GM21619 (cell line): ENCODE measurements around the gene AUTS2.
A peak's percentile ranks its signal among the peaks of the same experiment; 100 is the strongest.

Experiments used
- ATAC-seq: cut with Tn5 transposase; IDR thresholded peaks from one replicate; pipeline ENCODE4 v1.9.1; 2021; ENCODE audit not compliant: unreplicated experiment

The AUTS2 gene

DNA sequence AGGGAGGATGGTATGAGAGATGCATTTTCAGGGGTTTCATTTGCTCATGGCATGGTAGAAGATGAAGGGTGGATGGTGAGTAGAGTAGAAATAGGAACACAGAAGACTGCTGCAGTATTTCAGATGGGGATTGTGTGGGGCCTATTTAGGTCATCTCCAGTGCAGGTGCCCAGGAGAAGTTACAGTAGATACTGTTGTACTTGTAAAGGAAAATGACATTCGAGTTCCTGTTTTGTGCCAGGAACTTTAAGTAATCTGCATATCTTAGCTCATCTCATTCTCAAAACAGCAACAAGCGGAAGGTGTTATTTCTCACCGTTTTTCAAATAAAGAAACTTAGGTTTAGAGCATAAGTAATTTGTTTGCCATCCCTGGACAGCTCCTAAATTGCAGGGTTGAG is 156.2 kb downstream of the AUTS2 start:
- no peak for ATAC-seq

DNA sequence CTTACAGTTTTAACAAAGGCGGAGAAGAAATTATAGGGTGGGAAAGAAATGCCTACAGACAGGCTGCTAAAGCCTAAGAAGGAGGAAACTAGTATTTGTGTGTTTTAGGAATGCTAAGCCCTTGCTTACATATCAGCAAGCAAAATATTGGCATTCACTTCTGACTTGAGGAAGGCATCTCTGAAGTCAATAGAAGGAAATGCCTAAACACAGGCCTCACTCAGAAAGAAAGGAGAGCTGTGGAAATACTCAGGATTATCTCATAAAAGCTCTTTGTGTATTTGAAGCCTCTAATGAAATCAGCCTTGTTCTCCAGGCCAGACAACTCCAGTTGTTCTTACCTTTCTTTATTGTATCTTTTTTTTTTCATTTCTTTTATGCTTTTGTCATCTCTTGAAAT is 158.0 kb downstream of the AUTS2 start:
- no peak for ATAC-seq

DNA sequence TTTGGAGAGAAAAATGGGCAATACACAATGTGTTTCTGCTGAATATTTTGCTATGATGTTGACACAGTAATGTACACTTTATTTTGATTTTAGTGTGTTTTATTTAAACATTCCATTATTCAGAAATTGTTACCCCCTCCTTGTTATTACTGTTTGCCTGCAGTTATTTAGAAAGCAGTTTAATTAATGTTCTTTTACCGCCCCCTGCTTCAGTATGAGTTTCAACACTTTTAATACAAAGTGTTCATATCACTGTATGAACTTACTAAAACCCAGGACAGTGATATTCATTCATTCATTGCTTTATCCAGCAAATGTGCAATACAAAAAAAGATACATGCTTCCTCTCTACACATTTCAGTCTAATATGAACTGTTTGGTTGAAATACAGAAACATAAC is 159.3 kb downstream of the AUTS2 start:
- no peak for ATAC-seq

DNA sequence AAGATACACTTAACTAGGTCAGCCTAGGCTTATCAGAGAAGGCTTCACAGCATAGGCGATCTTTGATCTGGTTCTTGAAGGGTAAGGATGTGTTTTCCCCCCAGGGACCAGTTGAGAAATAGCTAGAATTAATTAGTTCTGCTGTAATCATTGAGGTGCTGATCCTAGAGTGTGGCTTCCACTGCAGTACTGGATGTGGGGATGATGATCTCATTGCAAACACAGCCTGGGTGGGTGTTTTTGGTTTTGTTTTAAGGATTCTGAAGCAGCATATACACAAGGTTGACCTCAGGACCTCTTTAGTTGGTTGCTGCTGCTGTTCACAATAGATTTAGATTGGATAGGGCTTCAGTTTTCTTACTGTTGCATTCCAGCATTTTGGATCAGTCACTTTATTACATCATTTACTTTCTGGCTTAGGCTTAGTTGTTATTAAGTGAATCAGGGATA is 159.7 kb downstream of the AUTS2 start:
- no peak for ATAC-seq

DNA sequence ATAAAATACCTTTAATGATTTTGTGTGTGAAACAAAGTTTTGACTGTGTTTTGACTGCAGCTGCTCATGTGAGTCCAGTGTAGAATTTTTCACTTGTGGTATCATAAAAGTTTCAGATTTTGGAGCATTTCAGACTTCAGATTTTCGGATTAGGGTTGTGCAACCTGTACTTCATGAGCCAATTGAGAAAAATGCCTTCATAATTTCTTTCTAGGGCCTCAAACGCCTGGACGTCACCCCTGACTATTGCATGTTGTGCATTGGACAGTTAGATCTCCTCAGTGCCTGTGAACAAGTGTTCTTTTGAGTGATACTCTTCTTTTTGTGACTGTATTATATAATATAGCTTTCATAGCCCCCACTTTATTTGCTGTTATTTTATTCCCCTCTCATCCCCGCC is 161.1 kb downstream of the AUTS2 start:
- no peak for ATAC-seq

DNA sequence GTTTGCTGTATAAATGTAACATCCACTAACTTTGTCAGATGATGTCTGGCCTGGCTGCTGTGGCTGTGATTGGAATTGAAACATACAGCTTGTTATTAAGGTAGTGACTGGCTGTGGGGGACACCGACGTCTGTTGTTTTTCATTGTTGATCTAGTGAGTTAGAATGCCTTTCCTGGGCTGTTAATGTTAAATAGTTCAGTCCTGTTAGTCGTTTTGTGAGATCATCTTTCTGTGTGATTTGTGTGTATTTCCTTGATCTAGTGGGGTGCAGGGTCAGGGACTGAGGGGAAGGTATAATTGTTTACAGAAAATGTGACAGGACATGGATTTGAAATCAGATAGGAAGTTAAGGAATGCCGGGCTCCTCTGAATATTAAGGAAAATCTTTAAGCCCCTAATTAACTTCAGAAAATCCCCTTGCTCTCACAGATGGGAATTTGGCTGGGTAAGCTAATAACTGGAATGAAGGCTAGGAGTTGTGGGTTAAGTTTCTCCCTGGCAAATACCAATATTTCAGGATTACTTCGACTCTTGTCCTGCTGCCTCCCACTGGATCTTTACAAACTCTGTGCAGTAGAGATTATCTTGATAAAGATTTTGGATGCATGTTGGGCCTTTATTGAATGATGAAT is 163.1 kb downstream of the AUTS2 start:
- no peak for ATAC-seq

DNA sequence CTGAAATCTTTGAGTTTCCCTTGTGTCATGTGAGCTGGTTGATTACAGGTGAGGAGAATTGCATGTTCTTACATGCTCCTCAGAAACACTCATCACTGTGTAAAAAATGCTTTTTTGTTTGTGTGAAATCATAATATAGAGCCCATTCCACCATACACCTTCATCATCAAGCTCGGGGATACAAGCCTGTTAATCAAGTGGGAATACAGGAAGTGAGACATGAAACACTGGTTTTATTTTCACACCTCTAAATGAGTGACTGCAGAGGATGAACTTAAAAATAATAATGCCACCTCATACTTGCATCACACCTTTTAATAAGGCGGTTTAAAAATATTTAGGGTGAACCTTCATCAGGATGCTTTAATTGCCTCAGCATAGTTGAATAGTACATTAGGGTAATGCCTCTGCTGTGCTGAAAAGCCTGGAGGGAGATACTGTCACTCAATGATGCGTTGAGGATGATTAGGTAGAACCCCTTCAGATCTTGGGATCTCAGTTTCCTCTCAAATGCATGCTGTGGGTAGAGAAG is 164.6 kb downstream of the AUTS2 start:
- peak; percentile 77 for ATAC-seq

DNA sequence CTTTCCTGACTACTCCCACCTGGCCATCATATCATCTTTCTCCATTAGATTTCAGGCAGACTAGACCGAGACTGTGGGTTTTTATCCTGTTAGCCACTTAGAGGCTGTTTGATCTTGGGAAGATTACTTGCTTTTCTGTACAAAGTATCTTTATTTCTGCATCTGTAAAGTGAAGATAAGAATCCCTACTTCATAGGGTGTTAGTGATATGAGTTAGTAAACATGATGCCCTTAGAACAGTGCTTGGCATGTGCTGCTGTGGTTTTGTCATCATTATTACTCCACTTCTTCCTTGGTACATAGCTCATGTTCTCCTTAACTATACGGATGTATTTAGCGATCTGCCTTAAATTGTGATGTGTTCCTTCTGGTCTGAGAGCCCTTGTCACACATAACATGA is 165.2 kb downstream of the AUTS2 start:
- no peak for ATAC-seq

DNA sequence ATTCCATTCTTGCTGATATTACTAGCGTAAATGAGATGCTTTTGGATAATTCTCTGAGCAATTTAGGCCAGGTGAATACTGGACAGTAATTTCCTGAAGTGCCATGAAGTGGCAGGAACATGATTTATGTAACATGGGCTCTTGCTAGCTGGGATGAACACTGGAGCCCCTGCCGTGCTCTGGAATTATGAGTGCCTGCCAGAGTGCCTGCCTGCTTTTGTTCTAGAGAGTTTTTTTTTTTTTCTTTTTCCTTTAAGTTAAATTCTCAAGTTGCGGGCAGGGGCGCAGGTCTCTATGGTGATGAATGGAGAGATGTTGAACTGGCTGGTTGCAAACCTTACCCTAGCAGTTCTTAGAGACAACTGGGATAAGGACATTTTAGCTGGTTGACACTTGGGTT is 165.9 kb downstream of the AUTS2 start:
- no peak for ATAC-seq

DNA sequence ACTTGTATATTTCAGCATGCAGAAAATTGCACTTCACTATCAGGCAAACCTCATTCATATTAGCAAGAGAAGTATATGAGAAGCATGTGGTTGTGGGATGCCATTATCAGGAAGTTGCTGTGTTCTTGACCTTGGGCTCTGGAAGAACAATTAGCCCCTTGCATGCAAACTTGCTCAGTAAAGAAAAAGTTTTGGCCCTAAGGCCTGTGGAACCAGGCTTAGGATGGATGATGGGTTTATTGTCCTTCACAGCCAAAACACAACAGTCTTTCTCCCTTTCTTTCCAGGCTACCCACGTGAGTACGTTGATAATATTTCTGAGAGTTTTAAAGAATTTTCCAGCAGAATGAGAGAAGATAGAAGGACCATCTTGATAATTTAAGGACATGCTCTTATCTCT is 166.4 kb downstream of the AUTS2 start:
- ATAC-seq, result no peak

DNA sequence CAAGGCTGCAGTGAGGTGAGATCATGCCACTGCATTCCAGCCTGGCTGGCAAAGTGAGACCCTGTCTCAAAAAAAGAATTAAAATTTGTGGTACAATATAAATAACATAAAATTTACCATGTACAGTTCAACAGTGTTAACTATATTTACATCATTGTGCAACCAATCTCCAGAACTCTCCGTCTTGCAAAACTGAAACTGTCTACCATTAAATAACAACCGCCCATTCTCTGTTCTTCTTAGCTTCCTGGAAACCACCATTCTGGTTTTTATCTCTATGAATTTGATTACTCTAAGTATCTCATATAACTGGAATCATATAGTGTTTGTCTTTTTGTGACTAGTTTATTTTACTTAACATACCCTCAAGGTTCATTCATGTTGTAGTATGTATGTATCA is 167.6 kb downstream of the AUTS2 start:
- no peak for ATAC-seq

DNA sequence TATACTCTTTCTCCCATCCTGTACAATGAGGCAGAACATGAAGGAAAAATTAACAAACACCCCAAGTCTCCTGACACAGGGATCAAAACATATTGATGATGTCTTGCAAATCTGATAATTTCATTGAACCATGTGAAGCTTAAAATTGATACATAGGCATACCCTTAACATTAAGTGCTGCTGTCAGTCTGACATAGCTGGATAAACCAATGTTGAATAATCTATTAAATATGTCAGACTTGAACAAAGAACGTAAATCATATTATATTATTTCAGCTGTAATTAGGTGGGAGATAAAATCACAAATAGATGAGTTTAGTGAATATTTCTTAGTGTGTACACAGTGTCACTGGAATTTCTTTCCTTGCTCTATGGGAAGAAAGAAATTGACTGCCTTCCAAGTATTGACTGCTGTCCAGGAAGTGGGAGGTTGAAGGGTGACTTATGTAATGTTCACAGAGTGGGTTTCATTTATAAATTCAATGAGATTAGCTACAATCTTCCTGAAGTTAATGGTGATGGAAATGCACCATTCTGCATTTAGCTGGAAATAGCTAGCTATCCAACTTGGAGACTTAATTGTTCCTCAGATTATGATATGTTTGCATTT is 170.8 kb downstream of the AUTS2 start:
- no peak for ATAC-seq

DNA sequence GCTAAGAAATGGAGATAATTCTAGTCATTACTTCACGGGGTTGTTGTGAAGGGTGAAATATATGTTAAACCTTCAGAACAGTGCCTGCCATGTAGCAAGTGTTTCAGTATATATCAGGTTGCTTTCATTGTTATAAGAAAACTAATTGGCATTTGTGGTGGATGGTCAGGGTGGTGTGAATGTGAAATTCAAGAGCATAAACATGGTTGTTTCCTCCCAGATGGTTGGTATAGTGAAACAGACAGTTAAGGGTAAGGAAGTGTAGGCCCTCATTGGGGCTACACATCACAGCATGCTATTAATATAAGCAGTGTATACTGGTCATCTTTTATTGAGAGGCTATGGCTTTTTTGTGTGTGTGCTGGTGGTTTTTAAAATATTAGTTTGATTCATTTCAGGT is 171.6 kb downstream of the AUTS2 start:
- ATAC-seq, result no peak

DNA sequence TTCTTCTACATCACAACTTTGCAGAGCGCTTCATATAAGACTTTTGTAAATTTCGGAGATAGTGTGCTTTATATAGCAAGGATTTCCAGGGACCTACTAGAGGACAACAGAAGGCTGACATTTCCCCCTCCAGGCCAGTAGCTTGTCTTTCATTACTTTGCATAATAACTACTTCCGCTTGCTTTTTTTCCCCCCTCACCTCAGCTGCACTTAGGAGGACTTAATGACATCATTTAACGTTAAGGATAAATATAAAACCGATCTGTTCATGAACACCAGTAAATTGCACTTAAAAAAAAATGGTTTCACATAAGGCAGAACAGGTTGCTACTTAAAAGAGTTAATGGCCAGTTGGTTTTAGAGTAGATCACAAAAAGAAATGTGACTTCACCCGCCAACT is 172.3 kb downstream of the AUTS2 start:
- ATAC-seq, result no peak

DNA sequence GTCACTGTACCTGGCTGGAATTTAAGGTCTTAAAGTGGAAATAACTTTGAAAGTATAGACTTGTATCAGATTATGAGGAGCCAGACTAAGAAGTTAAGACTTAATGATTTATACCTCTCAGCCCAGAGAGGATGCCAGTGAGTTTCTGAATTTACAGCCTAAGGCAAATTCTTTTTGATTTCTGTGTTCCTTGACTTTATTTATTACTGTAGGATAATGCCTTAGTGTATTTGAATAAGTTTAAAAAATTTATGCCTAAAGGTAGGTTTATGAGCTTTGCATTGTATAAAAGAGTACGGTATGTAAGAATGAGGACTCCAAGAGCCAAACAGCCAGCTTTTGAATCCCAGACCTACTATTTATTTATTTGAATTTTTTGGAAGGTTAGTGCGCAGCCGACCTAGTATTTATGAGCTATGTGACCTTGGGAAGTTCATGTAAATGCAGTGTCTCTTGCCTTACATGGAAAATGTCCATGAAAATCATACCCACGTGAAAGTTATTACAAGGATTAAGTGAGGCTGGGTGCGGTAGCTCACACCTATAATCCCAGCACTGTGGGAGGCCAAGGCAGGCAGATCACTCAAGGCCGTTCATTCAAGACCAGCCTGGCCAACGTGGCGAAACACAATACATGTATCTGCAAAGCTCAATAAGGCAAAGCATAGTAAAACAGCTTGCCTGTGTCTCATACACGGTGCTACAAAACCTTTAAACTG is 174.6 kb downstream of the AUTS2 start:
- no peak for ATAC-seq

DNA sequence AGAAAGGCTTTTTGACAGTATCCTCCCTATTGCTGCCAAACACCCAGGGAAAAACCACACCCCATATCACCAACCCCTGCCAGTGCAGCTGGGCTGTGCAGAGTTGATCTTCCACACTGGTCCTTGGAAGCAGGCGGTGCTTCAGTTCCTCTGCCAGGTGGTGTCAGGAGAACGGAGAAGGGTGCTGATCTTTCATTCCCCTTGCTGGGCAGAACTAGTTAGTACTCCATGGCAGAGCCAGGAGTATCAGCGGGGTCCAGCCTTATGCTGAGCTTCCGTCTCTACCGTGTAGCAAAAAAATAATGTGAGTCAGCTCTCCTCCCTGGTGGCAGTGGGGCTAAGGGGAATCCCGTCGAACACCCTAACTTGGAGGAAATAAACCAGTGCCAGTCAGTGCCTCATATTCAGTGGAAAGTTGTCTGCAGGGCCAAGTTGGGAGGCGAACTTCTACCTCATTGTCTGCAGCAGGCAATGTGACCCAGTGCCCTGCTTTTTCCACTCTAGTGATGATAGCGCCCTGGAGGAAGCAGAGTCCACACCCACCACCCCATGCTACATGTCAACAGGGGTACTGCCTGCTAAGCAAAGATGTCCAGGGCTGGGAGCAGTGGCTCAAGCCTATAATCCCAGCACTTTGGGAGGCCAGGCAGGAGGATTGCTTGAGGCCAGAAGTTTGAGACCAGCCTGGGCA is 175.4 kb downstream of the AUTS2 start:
- no peak for ATAC-seq

DNA sequence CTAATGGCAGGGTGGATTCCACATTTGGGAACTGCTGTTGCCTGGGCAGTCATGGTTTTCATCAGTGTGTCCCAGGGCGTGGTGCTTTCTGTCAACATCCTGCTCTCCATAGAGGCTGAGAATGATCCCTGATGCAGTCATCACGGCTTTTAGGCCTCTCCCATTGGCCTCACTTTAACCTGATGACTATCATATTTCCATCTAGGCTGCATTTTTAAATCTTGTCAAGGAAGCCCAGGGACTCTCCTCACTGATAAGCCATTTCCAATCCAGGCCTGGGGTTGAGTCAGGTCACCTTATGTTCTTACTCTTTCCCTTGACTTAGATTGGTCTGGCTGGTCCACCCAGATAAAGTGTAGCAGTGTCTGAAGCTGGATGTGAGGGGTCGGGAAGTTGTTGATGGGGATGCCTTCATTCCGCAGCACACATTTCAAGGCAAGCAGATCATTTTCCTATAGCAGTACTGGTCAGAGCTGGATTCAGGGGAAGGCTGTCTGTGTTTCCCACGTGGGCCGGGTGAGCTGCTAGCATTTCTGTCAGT is 177.0 kb downstream of the AUTS2 start:
- no peak for ATAC-seq

DNA sequence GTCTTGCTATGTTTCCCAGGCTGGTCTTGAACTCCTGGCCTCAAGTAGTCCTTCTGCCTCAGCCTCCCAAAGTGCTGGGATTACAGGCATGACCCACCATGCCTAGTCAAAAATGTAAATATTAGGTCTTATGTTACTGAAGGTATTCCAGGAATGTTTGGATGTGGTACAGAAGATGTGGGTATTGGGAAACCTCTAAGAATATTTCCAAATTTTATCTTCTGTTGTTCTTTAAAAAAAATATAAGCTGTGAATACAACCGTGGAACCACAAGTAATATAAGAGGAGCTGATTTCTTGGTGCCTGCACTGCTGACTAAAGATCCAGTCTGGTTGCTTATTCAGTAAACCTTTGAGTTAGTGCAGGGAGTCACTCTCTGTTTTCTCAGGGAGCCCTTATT is 178.3 kb downstream of the AUTS2 start:
- no peak for ATAC-seq

DNA sequence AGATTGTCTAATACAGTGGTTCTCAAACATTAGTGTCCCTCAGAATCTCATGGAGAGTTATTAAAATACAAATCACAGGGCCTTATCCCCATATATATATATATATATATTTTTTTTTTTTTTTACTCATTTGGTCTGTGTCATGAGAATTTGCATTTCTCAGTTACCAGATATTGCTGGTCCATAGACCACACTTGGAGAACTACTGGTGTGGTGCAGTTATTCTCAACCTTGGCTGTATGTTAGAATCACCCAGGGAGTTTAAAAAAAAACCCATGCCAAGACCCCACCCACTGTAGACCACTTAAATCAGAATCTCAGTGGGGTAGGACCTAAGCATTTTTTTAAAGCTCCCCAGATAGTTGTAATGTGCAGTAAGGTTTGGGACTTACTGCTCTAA is 179.9 kb downstream of the AUTS2 start:
- no peak for ATAC-seq

DNA sequence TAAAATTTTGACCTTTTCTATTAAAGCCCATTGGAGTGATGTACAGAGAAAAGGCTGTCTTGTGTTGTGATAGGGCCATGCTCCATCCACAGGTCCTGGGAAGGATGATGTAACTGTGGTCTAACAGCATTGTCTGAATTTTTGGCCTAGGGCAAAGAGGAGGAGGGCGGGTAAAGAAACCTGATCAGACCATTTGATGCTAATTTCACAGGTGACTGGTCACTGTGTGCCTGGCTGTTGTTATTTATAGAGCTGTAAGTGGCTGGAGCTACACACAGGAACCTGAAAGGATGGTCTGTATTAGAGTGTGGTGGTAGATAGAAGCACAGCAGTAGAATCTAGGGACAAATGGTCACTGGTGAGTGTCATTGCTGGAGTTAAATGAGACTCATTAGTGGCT is 182.1 kb downstream of the AUTS2 start:
- no peak for ATAC-seq

DNA sequence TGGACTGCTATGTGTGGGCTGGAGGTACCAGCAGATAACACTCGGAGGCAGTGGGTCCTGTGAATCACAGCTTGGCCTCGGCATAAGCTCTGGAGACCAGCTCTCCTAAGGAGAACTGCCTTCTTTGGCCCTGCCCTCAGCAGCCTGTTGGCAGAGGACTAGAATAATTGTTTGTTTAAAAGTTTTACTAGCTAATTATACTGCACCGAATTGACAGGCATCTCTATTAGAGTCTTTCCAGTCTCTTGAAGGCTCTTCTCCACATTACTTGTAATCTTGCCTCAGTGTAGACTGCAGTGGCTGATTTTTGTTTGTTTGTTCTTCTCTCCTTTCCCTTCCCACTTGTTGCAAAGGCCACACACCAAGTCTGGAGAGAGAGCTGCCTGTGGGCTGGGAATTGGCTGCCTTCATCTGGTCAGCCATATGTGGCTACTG is 183.2 kb downstream of the AUTS2 start:
- no peak for ATAC-seq
